Stimulated activated CD8-positive, alpha-beta memory T cell treated with anti-CD3 and anti-CD28 coated beads, Interleukin-2, amount 100 ng/mL, for 1 hour (primary cell): ENCODE measurements around the gene ITGB8.

Experiments
- DNase-seq, 2 donors: peaks; one replicate each; pipeline ENCODE4 v3.0.0-alpha.2; 2020; ENCODE audit warnings: low read depth in 2 of 2

The ITGB8 gene

GRCh38 chr7:20340839-20341238 lies 10.1 kb downstream of the ITGB8 start:
- no peak for DNase-seq

GRCh38 chr7:20343205-20343604 lies 12.5 kb downstream of the ITGB8 start:
- no peak for DNase-seq

- DNase-seq: no peak
Measured at GRCh38 chr7:20343941-20344340, 13.2 kb downstream of the ITGB8 start.

- no peak for DNase-seq
Measured at GRCh38 chr7:20344396-20344795, 13.7 kb downstream of the ITGB8 start.

- DNase-seq: no peak
Measured at GRCh38 chr7:20346577-20346976, 15.9 kb downstream of the ITGB8 start.

- DNase-seq: no peak
Measured at GRCh38 chr7:20347680-20348079, 17.0 kb downstream of the ITGB8 start.

- no peak for DNase-seq
Measured at GRCh38 chr7:20348125-20348807, 17.6 kb downstream of the ITGB8 start.

- DNase-seq: no peak
Measured at GRCh38 chr7:20350518-20350951, 19.8 kb downstream of the ITGB8 start.

- no peak for DNase-seq
Measured at GRCh38 chr7:20350996-20351692, 20.4 kb downstream of the ITGB8 start.

GRCh38 chr7:20351901-20352300 lies 21.2 kb downstream of the ITGB8 start:
- DNase-seq: no peak

GRCh38 chr7:20352573-20353306 lies 22.0 kb downstream of the ITGB8 start:
- no peak for DNase-seq

GRCh38 chr7:20354610-20355528 lies 24.2 kb downstream of the ITGB8 start:
- no peak for DNase-seq

GRCh38 chr7:20358106-20358505 lies 27.4 kb downstream of the ITGB8 start:
- DNase-seq: no peak

- DNase-seq: no peak
Measured at GRCh38 chr7:20358762-20359282, 28.1 kb downstream of the ITGB8 start.

- no peak for DNase-seq
Measured at GRCh38 chr7:20359341-20359963, 28.8 kb downstream of the ITGB8 start.

- DNase-seq: no peak
Measured at GRCh38 chr7:20362574-20363253, 32.0 kb downstream of the ITGB8 start.

GRCh38 chr7:20364571-20365196 lies 34.0 kb downstream of the ITGB8 start:
- no peak for DNase-seq

- no peak for DNase-seq
Measured at GRCh38 chr7:20365486-20365885, 34.8 kb downstream of the ITGB8 start.

- DNase-seq: no peak
Measured at GRCh38 chr7:20374399-20374798, 43.7 kb downstream of the ITGB8 start.

GRCh38 chr7:20376796-20377195 lies 46.1 kb downstream of the ITGB8 start:
- DNase-seq: no peak
